ENCODE measurements around the gene HADHA.

DNA sequence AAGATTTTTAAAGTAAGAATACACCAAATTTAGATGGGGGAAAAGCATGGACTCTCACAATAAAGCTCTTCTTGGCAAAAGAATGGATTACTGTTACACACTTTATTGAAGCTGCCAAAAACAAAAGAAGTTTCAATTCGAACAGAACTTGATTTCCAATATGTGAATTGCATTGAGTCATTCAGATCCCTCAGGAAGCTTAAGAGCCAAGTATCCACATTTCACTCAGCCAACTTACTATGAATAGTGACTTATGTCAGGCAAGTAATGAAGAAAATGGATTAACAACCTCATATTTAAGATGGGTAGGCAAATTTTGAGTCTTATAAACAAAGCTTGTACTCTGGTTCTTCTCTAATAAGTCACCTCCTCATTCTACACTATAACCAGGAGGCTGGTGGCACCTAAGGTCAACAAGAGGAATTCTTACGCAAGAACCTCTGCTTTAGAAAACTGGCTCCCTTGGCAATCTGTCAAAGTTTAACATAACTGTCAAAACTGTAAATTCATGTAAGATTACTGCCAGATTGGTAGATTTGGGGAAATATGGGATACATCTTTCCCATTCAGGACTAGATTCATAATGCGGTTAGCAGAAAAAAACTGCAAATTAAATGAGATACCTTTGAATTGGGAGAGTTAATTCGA is 6.0 kb downstream of the HADHA start:
- TF ChIP-seq, protein P1, sequence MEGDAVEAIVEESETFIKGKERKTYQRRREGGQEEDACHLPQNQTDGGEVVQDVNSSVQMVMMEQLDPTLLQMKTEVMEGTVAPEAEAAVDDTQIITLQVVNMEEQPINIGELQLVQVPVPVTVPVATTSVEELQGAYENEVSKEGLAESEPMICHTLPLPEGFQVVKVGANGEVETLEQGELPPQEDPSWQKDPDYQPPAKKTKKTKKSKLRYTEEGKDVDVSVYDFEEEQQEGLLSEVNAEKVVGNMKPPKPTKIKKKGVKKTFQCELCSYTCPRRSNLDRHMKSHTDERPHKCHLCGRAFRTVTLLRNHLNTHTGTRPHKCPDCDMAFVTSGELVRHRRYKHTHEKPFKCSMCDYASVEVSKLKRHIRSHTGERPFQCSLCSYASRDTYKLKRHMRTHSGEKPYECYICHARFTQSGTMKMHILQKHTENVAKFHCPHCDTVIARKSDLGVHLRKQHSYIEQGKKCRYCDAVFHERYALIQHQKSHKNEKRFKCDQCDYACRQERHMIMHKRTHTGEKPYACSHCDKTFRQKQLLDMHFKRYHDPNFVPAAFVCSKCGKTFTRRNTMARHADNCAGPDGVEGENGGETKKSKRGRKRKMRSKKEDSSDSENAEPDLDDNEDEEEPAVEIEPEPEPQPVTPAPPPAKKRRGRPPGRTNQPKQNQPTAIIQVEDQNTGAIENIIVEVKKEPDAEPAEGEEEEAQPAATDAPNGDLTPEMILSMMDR (conservative IDR thresholded peaks at IDR 0.05; ENCODE audit: low read length), result no peak
- TF ChIP-seq EZH2phosphoT487 (IDR thresholded peaks at IDR 0.05; ENCODE audit: borderline replicate concordance, low read depth, low read length), result no peak

Data from OCI-LY7 (cell line).